Breast epithelium (tissue), 3 donors: Measurements from ENCODE around the gene HIF1A.

ENCODE experiments used
- POLR2AphosphoS5 ChIP-seq, 3 donors: sonication (generic); formaldehyde crosslinking; IDR thresholded peaks; one replicate each; pipeline ENCODE4 v1.6.1; 2017; ENCODE audit warnings: antibody characterized with exemption in 3 of 3
- TF ChIP-seq, protein P1 (sequence below), 3 donors: fragments of 450-650 bp; IDR thresholded peaks; one replicate each; pipeline ENCODE4 v1.5.1; 2016 to 2017; ENCODE audit warnings: antibody characterized with exemption in 3 of 3, mild to moderate bottlenecking in 3 of 3, moderate library complexity in 3 of 3

GRCh38 chr14:61736751-61737150 lies 41.4 kb downstream of the HIF1A start:
- TF ChIP-seq, protein P1, sequence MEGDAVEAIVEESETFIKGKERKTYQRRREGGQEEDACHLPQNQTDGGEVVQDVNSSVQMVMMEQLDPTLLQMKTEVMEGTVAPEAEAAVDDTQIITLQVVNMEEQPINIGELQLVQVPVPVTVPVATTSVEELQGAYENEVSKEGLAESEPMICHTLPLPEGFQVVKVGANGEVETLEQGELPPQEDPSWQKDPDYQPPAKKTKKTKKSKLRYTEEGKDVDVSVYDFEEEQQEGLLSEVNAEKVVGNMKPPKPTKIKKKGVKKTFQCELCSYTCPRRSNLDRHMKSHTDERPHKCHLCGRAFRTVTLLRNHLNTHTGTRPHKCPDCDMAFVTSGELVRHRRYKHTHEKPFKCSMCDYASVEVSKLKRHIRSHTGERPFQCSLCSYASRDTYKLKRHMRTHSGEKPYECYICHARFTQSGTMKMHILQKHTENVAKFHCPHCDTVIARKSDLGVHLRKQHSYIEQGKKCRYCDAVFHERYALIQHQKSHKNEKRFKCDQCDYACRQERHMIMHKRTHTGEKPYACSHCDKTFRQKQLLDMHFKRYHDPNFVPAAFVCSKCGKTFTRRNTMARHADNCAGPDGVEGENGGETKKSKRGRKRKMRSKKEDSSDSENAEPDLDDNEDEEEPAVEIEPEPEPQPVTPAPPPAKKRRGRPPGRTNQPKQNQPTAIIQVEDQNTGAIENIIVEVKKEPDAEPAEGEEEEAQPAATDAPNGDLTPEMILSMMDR (IDR thresholded peaks at IDR 0.05) = no peak
- TF ChIP-seq POLR2AphosphoS5 (IDR thresholded peaks at IDR 0.05) = no peak
